ENCODE data around the gene DDN.

DDN gene

GRCh38 chr12:48960834-48961233, 38.3 kb downstream of the DDN start:
- DNase-seq: no peak

DNA sequence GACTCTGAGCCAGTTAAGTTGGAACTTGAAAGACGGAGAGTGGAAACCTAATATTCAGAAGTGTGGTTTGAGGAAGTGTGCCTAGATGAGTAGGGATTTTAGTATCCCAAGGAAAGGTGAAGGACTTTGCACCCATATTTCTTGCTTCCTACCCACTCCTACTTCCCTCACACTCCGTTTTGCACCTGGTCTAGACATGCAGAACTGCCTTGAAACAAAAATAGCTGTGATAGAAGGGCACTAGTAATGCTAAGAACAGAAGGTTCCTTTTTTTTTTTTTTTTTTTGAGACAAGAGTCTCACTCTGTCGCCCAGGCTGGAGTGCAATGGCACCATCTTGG, 41.2 kb downstream of the DDN start:
- DNase-seq: no peak

- peak; percentile 91 for DNase-seq
These were observed 41.8 kb downstream of the DDN start, which contains the start of gene ARF3 for GRCh38 chr12:48957141-48958048. TSS of gene ARF3 (minus strand) at chr12:48957487. CDS start at chr12:48941095, 16,392 bp downstream.

GRCh38 chr12:48956279-48957140, 42.7 kb downstream of the DDN start:
- DNase-seq: peak; percentile 29

DNA sequence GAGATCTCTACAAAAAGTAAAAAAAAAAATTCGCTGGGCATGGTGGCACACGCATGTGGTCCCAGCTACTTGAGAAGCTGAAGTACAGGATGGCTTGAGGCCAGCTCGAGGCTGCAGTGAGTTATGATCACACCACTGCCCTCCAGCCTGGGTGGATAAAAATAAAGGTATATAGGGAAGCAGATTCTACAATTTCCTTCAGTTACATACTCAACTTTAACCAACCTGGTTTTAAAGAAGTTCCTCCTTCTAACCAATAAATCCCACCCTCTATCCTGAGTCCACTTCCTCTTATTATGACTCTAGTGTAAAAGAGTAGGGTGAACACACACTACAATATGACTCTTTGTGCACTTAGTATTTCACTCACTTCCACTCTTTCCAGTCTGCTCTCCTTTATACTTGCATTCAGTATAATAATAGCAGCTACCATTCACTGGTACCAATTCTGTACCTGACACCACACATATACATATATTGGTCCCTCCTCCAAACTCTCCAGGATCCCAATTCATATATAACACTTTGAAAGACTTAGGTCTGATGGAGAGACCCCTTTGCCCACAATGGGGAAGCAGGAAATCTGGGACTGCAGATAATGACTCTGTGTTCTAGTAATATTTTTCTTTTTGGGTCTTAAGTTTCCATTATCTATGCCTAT, 44.2 kb downstream of the DDN start:
- DNase-seq: no peak

DNA sequence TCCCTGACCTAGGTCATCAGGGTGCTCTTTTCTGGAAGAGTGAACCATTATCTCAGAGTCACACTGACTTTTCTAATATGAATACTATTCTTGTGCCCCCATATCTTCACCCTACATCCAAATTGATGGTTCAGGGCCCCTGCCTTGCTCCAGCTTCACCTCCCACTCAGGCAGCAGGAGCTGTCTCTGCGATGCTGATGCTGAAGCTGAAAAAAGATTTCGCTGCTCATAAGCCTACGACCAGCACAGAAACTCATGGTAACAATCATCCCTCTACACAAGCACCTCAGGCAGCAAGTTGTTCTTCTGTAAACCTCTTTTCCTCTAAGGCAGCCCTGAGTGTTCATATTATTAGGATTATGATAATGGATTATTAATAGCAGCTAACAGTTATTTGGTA, 45.1 kb downstream of the DDN start:
- DNase-seq: no peak

GRCh38 chr12:48952691-48953090, 46.5 kb downstream of the DDN start:
- DNase-seq: no peak

DNA sequence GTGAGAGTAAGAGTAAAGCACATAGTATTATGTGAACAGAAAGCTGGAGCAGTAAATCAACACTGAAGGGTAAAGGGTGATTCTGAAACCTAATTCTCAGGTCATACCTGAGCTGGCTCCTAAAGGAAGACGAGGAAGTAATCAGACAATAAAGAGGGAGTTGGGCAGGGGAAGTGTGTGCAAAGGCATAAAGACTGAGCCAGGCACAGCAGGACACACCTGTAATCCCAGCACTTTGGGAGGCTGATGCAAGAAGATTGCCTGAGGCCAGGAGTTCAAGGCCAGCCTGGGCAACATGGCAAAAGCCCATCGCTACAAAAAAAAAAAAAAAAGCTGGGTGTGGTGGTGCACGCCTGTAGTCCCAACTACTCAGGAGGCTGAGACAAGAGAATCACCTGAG, 51.4 kb downstream of the DDN start:
- DNase-seq: no peak

DNA sequence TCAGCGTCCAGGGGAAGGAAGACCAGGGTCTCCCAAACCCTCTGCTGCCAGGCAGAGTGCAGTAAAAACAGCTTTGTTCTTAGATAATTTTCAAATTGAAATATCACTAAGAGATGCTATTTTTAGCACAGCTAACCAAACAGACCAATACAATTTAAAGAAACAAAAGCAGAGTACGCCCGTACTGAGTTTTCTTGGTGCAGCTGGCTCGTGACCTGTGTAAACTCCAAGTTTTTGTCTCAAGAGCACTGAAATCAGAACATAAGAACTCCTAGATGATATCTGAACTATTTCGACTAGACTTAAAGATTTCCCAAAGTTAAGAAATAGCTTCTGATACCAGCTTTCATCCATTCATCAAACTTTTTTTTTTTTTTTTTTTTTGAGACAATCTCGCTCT, 52.2 kb downstream of the DDN start:
- DNase-seq: no peak

DNA sequence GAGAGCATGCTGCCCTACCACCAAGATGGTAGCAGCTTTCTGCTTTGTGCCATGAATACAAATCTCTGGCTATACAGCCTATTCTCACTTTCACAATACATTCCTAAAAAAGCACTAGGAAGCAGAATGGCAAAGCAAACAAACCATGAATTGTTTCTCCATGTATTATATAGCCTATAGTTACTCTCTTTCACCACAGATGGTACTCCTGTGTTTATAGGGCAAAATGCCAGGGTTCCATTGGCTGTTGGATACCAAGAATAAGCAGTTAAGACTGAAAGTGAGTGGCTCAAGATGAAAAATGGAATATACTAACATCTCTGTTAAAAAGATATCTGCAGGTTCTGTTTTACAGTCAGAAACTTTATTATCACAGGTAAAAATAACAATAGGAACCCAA, 53.0 kb downstream of the DDN start:
- DNase-seq: no peak

All from activated naive CD4-positive, alpha-beta T cell treated with Interleukin-2 at 50 U/mL for 16 hours (primary cell).